ENCODE data around the gene WWC1. TPM values are rescaled to one million over a fixed set of nuclear protein-coding genes. Genes with fewer than 3 reads are reported as not detected.

The WWC1 gene
- total RNA-seq, 1 experiment from 2014 or later: 52.6 TPM

DNA sequence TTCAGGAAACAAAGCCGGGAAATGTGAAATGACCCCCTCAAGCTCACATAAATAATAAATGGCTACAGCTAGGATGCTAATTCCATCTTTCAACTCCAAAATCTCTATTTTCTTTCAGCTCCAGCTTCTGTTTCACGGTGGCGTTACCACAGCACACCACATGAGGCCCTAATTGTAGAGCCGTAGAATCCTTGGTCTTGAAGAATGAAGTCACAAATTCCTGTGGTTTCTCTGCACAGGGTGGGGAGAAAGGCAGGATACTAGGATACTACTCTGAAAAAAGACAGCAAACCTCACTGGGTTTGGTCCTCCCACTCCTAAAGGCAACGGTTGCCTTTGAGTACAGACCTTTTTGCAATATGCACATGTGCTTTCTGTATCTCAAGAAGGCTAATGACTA lies 180.9 kb downstream of the WWC1 start (continued):
- TF ChIP-seq, protein P1, sequence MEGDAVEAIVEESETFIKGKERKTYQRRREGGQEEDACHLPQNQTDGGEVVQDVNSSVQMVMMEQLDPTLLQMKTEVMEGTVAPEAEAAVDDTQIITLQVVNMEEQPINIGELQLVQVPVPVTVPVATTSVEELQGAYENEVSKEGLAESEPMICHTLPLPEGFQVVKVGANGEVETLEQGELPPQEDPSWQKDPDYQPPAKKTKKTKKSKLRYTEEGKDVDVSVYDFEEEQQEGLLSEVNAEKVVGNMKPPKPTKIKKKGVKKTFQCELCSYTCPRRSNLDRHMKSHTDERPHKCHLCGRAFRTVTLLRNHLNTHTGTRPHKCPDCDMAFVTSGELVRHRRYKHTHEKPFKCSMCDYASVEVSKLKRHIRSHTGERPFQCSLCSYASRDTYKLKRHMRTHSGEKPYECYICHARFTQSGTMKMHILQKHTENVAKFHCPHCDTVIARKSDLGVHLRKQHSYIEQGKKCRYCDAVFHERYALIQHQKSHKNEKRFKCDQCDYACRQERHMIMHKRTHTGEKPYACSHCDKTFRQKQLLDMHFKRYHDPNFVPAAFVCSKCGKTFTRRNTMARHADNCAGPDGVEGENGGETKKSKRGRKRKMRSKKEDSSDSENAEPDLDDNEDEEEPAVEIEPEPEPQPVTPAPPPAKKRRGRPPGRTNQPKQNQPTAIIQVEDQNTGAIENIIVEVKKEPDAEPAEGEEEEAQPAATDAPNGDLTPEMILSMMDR (IDR thresholded peaks at IDR 0.05 in 2 of 3, conservative IDR thresholded peaks at IDR 0.05 in 1 of 3; ENCODE audit: borderline replicate concordance in 1 of 3, insufficient read depth in 1 of 3, low read depth in 2 of 3, low read length in 2 of 3): no peak

DNA sequence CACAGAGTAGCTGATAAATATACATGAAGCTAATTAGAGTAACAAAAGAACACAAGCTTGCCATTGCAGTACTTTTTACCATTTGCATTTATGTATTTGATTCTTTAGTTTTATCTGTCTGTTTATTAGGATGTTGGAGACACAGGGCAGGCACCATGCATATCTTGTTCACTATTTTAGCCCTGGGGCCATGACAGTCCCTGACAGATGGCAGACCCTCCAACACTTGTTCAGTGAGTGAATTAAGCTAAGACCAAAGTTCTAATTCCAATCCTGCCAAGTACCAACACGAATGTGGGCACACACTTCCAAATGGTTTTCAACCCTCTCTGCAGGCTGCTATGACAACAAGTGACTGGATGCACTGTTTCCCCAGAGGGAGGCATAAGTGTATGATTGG lies 182.9 kb downstream of the WWC1 start:
- Histone ChIP-seq H3K4me2 (ENCODE audit: low read length) (no peak overlapping the region), H3K9me2 (ENCODE audit: insufficient read depth) (no peaks in the 10 kb centered on the region), H3K9me3 (ENCODE audit: control insufficient read depth in 1 of 2, insufficient read depth in 1 of 2, low read depth in 1 of 2, low read length in 2 of 2) (no peaks in the 10 kb centered on the region), H2AFZ (ENCODE audit: low read depth, low read length, poor library complexity, severe bottlenecking) (no peak overlapping the region), H4K20me1 (ENCODE audit: insufficient read depth) (no peaks in the 10 kb centered on the region), H3K27me3 (ENCODE audit: insufficient read depth, low read length) (no peaks in the 10 kb centered on the region), H3K4me3 (replicated peaks in 1 of 2; ENCODE audit: low read depth in 1 of 2, low read length in 2 of 2) (no peak overlapping the region), H3K36me3 (ENCODE audit: control insufficient read depth in 1 of 2, insufficient read depth in 2 of 2, low read length in 2 of 2) (peaks cover 0 to 4% of the 10 kb centered on the region in 2 experiments; a peak in 2 of 4 replicates), H3K9ac (ENCODE audit: low read length) (no peak overlapping the region), H3K27ac (ENCODE audit: low read depth, low read length) (no peak overlapping the region), H3K4me1 (ENCODE audit: control insufficient read depth in 1 of 2, insufficient read depth in 2 of 2, low read length in 2 of 2) (0 out of 4 replicates have a peak, but pooled peaks cover 0 to 6% of the 10 kb centered on the region in 2 experiments), H3K79me2 (ENCODE audit: insufficient read depth, low read length) (no peaks in the 10 kb centered on the region)
- CTCF ChIA-PET: no interaction called here
- RAD21 ChIA-PET (ENCODE audit: low non-redundant PET in 1 of 2, low total read pairs in 2 of 2, uncharacterized antibody in 2 of 2, unreplicated experiment in 2 of 2): no interaction called here
- DNase-seq (ENCODE audit: low read depth, low spot score) (no peak), ATAC-seq (no peak)
- no TSS peak for BruUV-seq (replicated peaks)
- POLR2A ChIA-PET: no interaction called here
- intact Hi-C loops (cut with micrococcal nuclease): no loop called here
- TF ChIP-seq ZNF274 (IDR thresholded peaks at IDR 0.05; ENCODE audit: low read depth, low read length) (no peak), SIN3A (IDR thresholded peaks at IDR 0.05; ENCODE audit: low read depth) (no peak), YY1 (IDR thresholded peaks at IDR 0.05; ENCODE audit: extremely low read depth, insufficient replicate concordance, low read depth, low read length) (no peak), ELF1 (IDR thresholded peaks at IDR 0.05; ENCODE audit: borderline replicate concordance, low read depth) (no peak), CEBPB (IDR thresholded peaks at IDR 0.05; ENCODE audit: low read depth) (no peak), JUND (IDR thresholded peaks at IDR 0.05) (no peak), SP1 (IDR thresholded peaks at IDR 0.05; ENCODE audit: low read depth) (no peak), EGR1 (IDR thresholded peaks at IDR 0.05; ENCODE audit: low read depth) (no peak), POLR2AphosphoS5 (IDR thresholded peaks at IDR 0.05; ENCODE audit: low read depth, low read length) (no peak), RAD21 (IDR thresholded peaks at IDR 0.05; ENCODE audit: low read depth) (no peak), EZH2phosphoT487 (IDR thresholded peaks at IDR 0.05; ENCODE audit: borderline replicate concordance) (no peak), POLR2A (IDR thresholded peaks at IDR 0.05; ENCODE audit: borderline replicate concordance, extremely low read depth, insufficient read depth, insufficient read length) (no peak), SRF (IDR thresholded peaks at IDR 0.05; ENCODE audit: low read depth) (no peak), EZH2 (IDR thresholded peaks at IDR 0.05) (no peak)
- TF ChIP-seq, protein P2, sequence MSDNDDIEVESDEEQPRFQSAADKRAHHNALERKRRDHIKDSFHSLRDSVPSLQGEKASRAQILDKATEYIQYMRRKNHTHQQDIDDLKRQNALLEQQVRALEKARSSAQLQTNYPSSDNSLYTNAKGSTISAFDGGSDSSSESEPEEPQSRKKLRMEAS (IDR thresholded peaks at IDR 0.05): no peak
- TF ChIP-seq, protein P3, sequence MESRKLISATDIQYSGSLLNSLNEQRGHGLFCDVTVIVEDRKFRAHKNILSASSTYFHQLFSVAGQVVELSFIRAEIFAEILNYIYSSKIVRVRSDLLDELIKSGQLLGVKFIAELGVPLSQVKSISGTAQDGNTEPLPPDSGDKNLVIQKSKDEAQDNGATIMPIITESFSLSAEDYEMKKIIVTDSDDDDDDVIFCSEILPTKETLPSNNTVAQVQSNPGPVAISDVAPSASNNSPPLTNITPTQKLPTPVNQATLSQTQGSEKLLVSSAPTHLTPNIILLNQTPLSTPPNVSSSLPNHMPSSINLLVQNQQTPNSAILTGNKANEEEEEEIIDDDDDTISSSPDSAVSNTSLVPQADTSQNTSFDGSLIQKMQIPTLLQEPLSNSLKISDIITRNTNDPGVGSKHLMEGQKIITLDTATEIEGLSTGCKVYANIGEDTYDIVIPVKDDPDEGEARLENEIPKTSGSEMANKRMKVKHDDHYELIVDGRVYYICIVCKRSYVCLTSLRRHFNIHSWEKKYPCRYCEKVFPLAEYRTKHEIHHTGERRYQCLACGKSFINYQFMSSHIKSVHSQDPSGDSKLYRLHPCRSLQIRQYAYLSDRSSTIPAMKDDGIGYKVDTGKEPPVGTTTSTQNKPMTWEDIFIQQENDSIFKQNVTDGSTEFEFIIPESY (IDR thresholded peaks at IDR 0.05; ENCODE audit: extremely low read depth, insufficient replicate concordance, low read length): no peak
- TF ChIP-seq, protein P1 (IDR thresholded peaks at IDR 0.05 in 2 of 3, conservative IDR thresholded peaks at IDR 0.05 in 1 of 3; ENCODE audit: borderline replicate concordance in 1 of 3, insufficient read depth in 1 of 3, low read depth in 2 of 3, low read length in 2 of 3): no peak
- TF ChIP-seq, protein P4, sequence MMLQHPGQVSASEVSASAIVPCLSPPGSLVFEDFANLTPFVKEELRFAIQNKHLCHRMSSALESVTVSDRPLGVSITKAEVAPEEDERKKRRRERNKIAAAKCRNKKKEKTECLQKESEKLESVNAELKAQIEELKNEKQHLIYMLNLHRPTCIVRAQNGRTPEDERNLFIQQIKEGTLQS (IDR thresholded peaks at IDR 0.05): no peak
